Lung (tissue), 12 donors: ENCODE measurements around the gene SSR1. TPM values are rescaled to one million over a fixed set of nuclear protein-coding genes. Genes with fewer than 3 reads are reported as not detected.

Source experiments
- ATAC-seq: fragments of 200-7000 bp; cut with Tn5 transposase; one replicate; pipeline ENCODE4 v1.9.1; 2020; ENCODE audit warnings: moderate number of reproducible peaks; ENCODE audit not compliant: insufficient read depth, low FRiP score
- DNase-seq, 3 donors: peaks; one replicate each; pipeline ENCODE4 v3.0.0-alpha.2; 2013 to 2017
- H3K27ac ChIP-seq, 2 donors: one replicate each; pipeline ENCODE4 v1.5.1; 2013; ENCODE audit warnings: mild to moderate bottlenecking in 2 of 2, moderate library complexity in 2 of 2, control low read depth in 1 of 2, inconsistent platforms in 1 of 2, low read depth in 1 of 2, low read length in 1 of 2
- H3K27me3 ChIP-seq, 3 donors: one replicate each; pipeline ENCODE4 v1.5.1; 2013; ENCODE audit warnings: low read length in 2 of 3; ENCODE audit not compliant: control insufficient read depth in 3 of 3, insufficient read depth in 3 of 3
- H3K36me3 ChIP-seq, 4 donors: one replicate each; pipeline ENCODE4 v1.5.1; 2013; ENCODE audit warnings: low read length in 4 of 4, mild to moderate bottlenecking in 1 of 4, moderate library complexity in 1 of 4; ENCODE audit not compliant: control insufficient read depth in 4 of 4, insufficient read depth in 4 of 4
- H3K4me1 ChIP-seq, 5 donors: one replicate each; pipeline ENCODE4 v1.5.1; 2013; ENCODE audit warnings: low read length in 5 of 5, mild to moderate bottlenecking in 2 of 5, moderate library complexity in 1 of 5; ENCODE audit not compliant: control insufficient read depth in 5 of 5, insufficient read depth in 5 of 5
- H3K4me3 ChIP-seq: one replicate; pipeline ENCODE4 v1.5.1; 2013; ENCODE audit warnings: mild to moderate bottlenecking, control low read depth, moderate library complexity
- H3K9ac ChIP-seq, 2 donors: one replicate each; pipeline ENCODE4 v1.5.1; 2013; ENCODE audit warnings: low read length in 2 of 2, control low read depth in 1 of 2; ENCODE audit not compliant: insufficient read depth in 1 of 2
- H3K9me3 ChIP-seq, 4 donors: one replicate each; pipeline ENCODE4 v1.5.1; 2013; ENCODE audit warnings: low read length in 3 of 4, mild to moderate bottlenecking in 1 of 4, moderate library complexity in 1 of 4; ENCODE audit not compliant: control insufficient read depth in 4 of 4, insufficient read depth in 3 of 4
- CTCF ChIP-seq: IDR thresholded peaks from 2 replicates; pipeline ENCODE4 v1.5.1; 2012; ENCODE audit warnings: mild to moderate bottlenecking; ENCODE audit errors: control extremely low read depth, extremely low read depth
- WGBS, 2 donors: extraction: QIAGEN DNeasy Blood & Tissue Kit; methylation state at CpG; one replicate each; pipeline ENCODE4 v1.1.7; 2013; 5-methylcytosine and 5-hydroxymethylcytosine counted together
- polyA plus RNA-seq, 2 donors: library from polyadenylated mRNA; stranded (reverse); fragments of 200-250 nt; gene quantifications; one replicate each; pipeline ENCODE4 v1.2.1, GENCODE V29; 2013
- total RNA-seq, 2 donors: library from RNA; depleted of rRNA in 1 of 2; stranded (reverse); fragments of >200 nt in 1 of 2; gene quantifications; one replicate each; pipeline ENCODE4 v1.2.1, GENCODE V29; 2014 to 2021
- donor health status: control.
- donor health status: control.
- donor health status: Bipolar disorder and iron deficiency.
- donor health status: healthy.
- donor health status: DM: yes; HTN: yes; CAD: no.

Gene SSR1
- total and polyA plus RNA-seq, 4 donors, result 22.4 to 150 (median 90.1) TPM

GRCh38 chr6:7295916-7296315 lies 17.1 kb downstream of the SSR1 start:
- no peak for ATAC-seq
- H3K4me3 ChIP-seq, result no peak overlapping the region
- DNase-seq, result no peak
- peaks cover 0 to 1% (median 0%) of the 10 kb centered on the region in 4 donors for H3K9me3 ChIP-seq
- WGBS, 2 donors, result 95 to 97% methylated on average over 3 of the region's 3 CpGs
- no peak overlapping the region for H3K27ac ChIP-seq
- H3K27me3 ChIP-seq, result no peaks in the 10 kb centered on the region
- peaks cover 17 to 40% (median 26%) of the 10 kb centered on the region in 4 donors for H3K36me3 ChIP-seq
- TF ChIP-seq CTCF, result no peak
- no peak overlapping the region for H3K9ac ChIP-seq
- H3K4me1 ChIP-seq, result no peaks in the 10 kb centered on the region

- Histone ChIP-seq H3K4me1 (no peaks in the 10 kb centered on the region), H3K9ac (no peak overlapping the region), H3K36me3 (peaks cover 14 to 39% (median 21%) of the 10 kb centered on the region in 4 donors), H3K27ac (no peak overlapping the region), H3K27me3 (no peaks in the 10 kb centered on the region), H3K4me3 (no peak overlapping the region), H3K9me3 (peaks cover 0 to 1% (median 0%) of the 10 kb centered on the region in 4 donors)
- TF ChIP-seq CTCF, result no peak
- ATAC-seq (no peak), DNase-seq (no peak)
- WGBS, 2 donors, result 82 to 89% methylated on average over 6 of the region's 6 CpGs
These were observed 20.3 kb downstream of the SSR1 start for GRCh38 chr6:7292596-7293255.

- Histone ChIP-seq H3K36me3 (peaks cover 7 to 28% (median 21%) of the 10 kb centered on the region in 4 donors), H3K9me3 (no peaks in the 10 kb centered on the region), H3K4me1 (no peaks in the 10 kb centered on the region), H3K27me3 (no peaks in the 10 kb centered on the region), H3K27ac (no peak overlapping the region), H3K9ac (no peak overlapping the region), H3K4me3 (no peak overlapping the region)
- ATAC-seq (no peak), DNase-seq (no peak)
- no peak for TF ChIP-seq CTCF
- 95 to 98% methylated on average over 1 of the region's 1 CpG for WGBS, 2 donors
These were observed 22.9 kb downstream of the SSR1 start for GRCh38 chr6:7290079-7290478.

- Histone ChIP-seq H3K9ac (no peak overlapping the region), H3K4me1 (no peaks in the 10 kb centered on the region), H3K36me3 (peaks cover 8 to 17% (median 14%) of the 10 kb centered on the region in 4 donors), H3K27ac (no peak overlapping the region), H3K9me3 (no peaks in the 10 kb centered on the region), H3K27me3 (no peaks in the 10 kb centered on the region), H3K4me3 (no peak overlapping the region)
- no peak for TF ChIP-seq CTCF
- DNase-seq (no peak), ATAC-seq (no peak)
- 95 to 97% methylated on average over 6 of the region's 6 CpGs for WGBS, 2 donors
These were observed 27.6 kb downstream of the SSR1 start for GRCh38 chr6:7285416-7285815.
